Loucy (cell line): Measurements from ENCODE around the gene ACOT13.
"Not testable (repeated sequence)": the region's sequence is repeated elsewhere in the genome, so short reads cannot be mapped to it uniquely, and the experiment has no call there.

Source experiments
- H2AFZ ChIP-seq: fragments of 200-600 bp; sonication (generic); 2 replicates; pipeline ENCODE4 v1.6.0; 2016; ENCODE audit warnings: antibody characterized with exemption, mild to moderate bottlenecking, low read length, moderate library complexity
- H3F3A ChIP-seq: fragments of 200-600 bp; 2 replicates; pipeline ENCODE4 v1.6.0; 2016; ENCODE audit warnings: antibody characterized with exemption, low read depth, mild to moderate bottlenecking
- H3K27me3 ChIP-seq: fragments of 200-600 bp; sonication (generic); 2 replicates; pipeline ENCODE4 v1.6.1; 2014; ENCODE audit warnings: low read length, mild to moderate bottlenecking; ENCODE audit not compliant: insufficient read depth, poor library complexity, severe bottlenecking
- H3K36me3 ChIP-seq: fragments of 200-600 bp; sonication (generic); 2 replicates; pipeline ENCODE4 v1.6.1; 2016; ENCODE audit warnings: low read length; ENCODE audit not compliant: insufficient read depth
- H3K4me1 ChIP-seq: fragments of 200-600 bp; sonication (generic); 2 replicates; pipeline ENCODE4 v1.5.1; 2014; ENCODE audit warnings: low read length, mild to moderate bottlenecking; ENCODE audit not compliant: insufficient read depth, poor library complexity, severe bottlenecking
- H3K4me2 ChIP-seq: fragments of 200-600 bp; sonication (generic); 2 replicates; pipeline ENCODE4 v1.6.0; 2014; ENCODE audit warnings: antibody characterized with exemption, low read length, low read depth, mild to moderate bottlenecking; ENCODE audit not compliant: poor library complexity, severe bottlenecking
- H3K4me3 ChIP-seq: fragments of 200-600 bp; sonication (generic); 2 replicates; pipeline ENCODE4 v1.5.1; 2014; ENCODE audit warnings: low read length, mild to moderate bottlenecking, mixed read lengths; ENCODE audit not compliant: poor library complexity, severe bottlenecking
- H3K79me2 ChIP-seq: fragments of 200-600 bp; sonication (generic); 2 replicates; pipeline ENCODE4 v1.6.1; 2014; ENCODE audit warnings: low read length; ENCODE audit not compliant: insufficient read depth
- H3K9ac ChIP-seq: fragments of 200-600 bp; sonication (generic); 2 replicates; pipeline ENCODE4 v1.6.0; 2014; ENCODE audit warnings: mild to moderate bottlenecking, low read depth, low read length, moderate library complexity; ENCODE audit not compliant: poor library complexity, severe bottlenecking
- H3K9me2 ChIP-seq: fragments of 200-600 bp; sonication (generic); replicated peaks from 2 replicates; pipeline ENCODE4 v1.6.1; 2016; ENCODE audit warnings: low read depth, low read length, mixed read lengths
- H3K9me3 ChIP-seq: fragments of 200-600 bp; sonication (generic); 2 replicates; pipeline ENCODE4 v1.6.1; 2014; ENCODE audit warnings: mild to moderate bottlenecking, antibody characterized with exemption, low read length, low read depth; ENCODE audit not compliant: insufficient read depth
- H4K20me1 ChIP-seq: fragments of 200-600 bp; sonication (generic); 2 replicates; pipeline ENCODE4 v1.6.0; 2014; ENCODE audit warnings: antibody characterized with exemption, low read length, mild to moderate bottlenecking; ENCODE audit not compliant: insufficient read depth, poor library complexity, severe bottlenecking
- CTCF ChIP-seq: fragments of 200-600 bp; sonication (generic); conservative IDR thresholded peaks from 2 replicates; pipeline ENCODE4 v1.5.1; 2014; ENCODE audit warnings: mild to moderate bottlenecking, antibody characterized with exemption, low read length
- EZH2phosphoT487 ChIP-seq: fragments of 200-600 bp; IDR thresholded peaks from 2 replicates; pipeline ENCODE4 v1.6.1; 2018; ENCODE audit warnings: antibody characterized with exemption, mild to moderate bottlenecking, moderate library complexity, borderline replicate concordance

The ACOT13 gene

GRCh38 chr6:24720604-24721460 is 54.0 kb downstream of the ACOT13 start:
- H3F3A ChIP-seq: peaks cover 2% of the 10 kb centered on the region; the same call in 1 of the 2 replicates
- peaks cover 38% of the 10 kb centered on the region for H3K4me1 ChIP-seq
- H3K9me2 ChIP-seq: no peaks in the 10 kb centered on the region
- H3K4me2 ChIP-seq: peak overlapping the region; percentile 99
- peak overlapping the region; percentile 98 for H3K4me3 ChIP-seq
- peaks cover 47% of the 10 kb centered on the region for H3K79me2 ChIP-seq
- peak overlapping the region; percentile 99 for H3K9ac ChIP-seq
- H3K27me3 ChIP-seq: peaks cover 6% of the 10 kb centered on the region
- H2AFZ ChIP-seq: peak overlapping the region; percentile 81
- no peaks in the 10 kb centered on the region for H3K9me3 ChIP-seq
- peaks cover 7% of the 10 kb centered on the region; the same call in 1 of the 2 replicates for H3K36me3 ChIP-seq
- peaks cover 46% of the 10 kb centered on the region for H4K20me1 ChIP-seq
- TF ChIP-seq EZH2phosphoT487 (no peak), CTCF (no peak)

- H3K4me1 ChIP-seq: peaks cover 30% of the 10 kb centered on the region
- TF ChIP-seq CTCF: no peak
- TF ChIP-seq EZH2phosphoT487: no peak
Observed at GRCh38 chr6:24721461-24722215, 54.8 kb downstream of the ACOT13 start.

GRCh38 chr6:24723270-24723669 is 56.4 kb downstream of the ACOT13 start:
- Histone ChIP-seq H3K4me3 (no peak overlapping the region), H4K20me1 (peaks cover 22% of the 10 kb centered on the region), H3F3A (peaks cover 2% of the 10 kb centered on the region; the same call in 1 of the 2 replicates), H3K36me3 (no peaks in the 10 kb centered on the region), H3K9me2 (no peaks in the 10 kb centered on the region), H3K27me3 (peaks cover 6% of the 10 kb centered on the region), H3K4me2 (no peak overlapping the region), H2AFZ (no peak overlapping the region), H3K79me2 (peaks cover 23% of the 10 kb centered on the region), H3K9me3 (no peaks in the 10 kb centered on the region), H3K4me1 (peaks cover 15% of the 10 kb centered on the region), H3K9ac (no peak overlapping the region)
- TF ChIP-seq EZH2phosphoT487 (no peak), CTCF (no peak)

More at GRCh38 chr6:24721461-24722215, 54.8 kb downstream of the ACOT13 start:
- Histone ChIP-seq H3K4me3 (peak overlapping the region; percentile 98), H3K36me3 (no peaks in the 10 kb centered on the region), H3K4me2 (peak overlapping the region; percentile 99), H3K9me3 (no peaks in the 10 kb centered on the region), H4K20me1 (peaks cover 38% of the 10 kb centered on the region), H3K79me2 (peaks cover 39% of the 10 kb centered on the region), H2AFZ (peak overlapping the region; percentile 81), H3K9me2 (no peaks in the 10 kb centered on the region), H3K9ac (peak overlapping the region; percentile 90), H3K27me3 (peaks cover 6% of the 10 kb centered on the region), H3F3A (peaks cover 2% of the 10 kb centered on the region; the same call in 1 of the 2 replicates)

- H3F3A ChIP-seq, H3K79me2 ChIP-seq, H3K9ac ChIP-seq, H3K27me3 ChIP-seq, H2AFZ ChIP-seq, H3K36me3 ChIP-seq, H3K4me1 ChIP-seq, H3K9me2 ChIP-seq, H3K4me2 ChIP-seq, H4K20me1 ChIP-seq, H3K4me3 ChIP-seq: not testable (repeated sequence)
- peaks cover 10% of the 10 kb centered on the region; the same call in 1 of the 2 replicates for H3K9me3 ChIP-seq
Observed at GRCh38 chr6:24730653-24731052, 63.8 kb downstream of the ACOT13 start.
